HuH-7.5 (cell line): Measurements from ENCODE around the gene ATP6V1B1.
"Not testable (repeated sequence)": the region's sequence is repeated elsewhere in the genome, so short reads cannot be mapped to it uniquely, and the experiment has no call there.

Source experiments
- DNase-seq: peaks from one replicate; pipeline ENCODE4 v3.0.0; 2011; ENCODE audit warnings: low spot score

The ATP6V1B1 gene

GRCh38 chr2:70991142-70991541 is 55.4 kb downstream of the ATP6V1B1 start:
- no peak for DNase-seq

- no peak for DNase-seq
Observed at GRCh38 chr2:70991742-70992141, 56.0 kb downstream of the ATP6V1B1 start.

- no peak for DNase-seq
Observed at GRCh38 chr2:70992945-70993853, 57.5 kb downstream of the ATP6V1B1 start.

GRCh38 chr2:70994009-70994698 is 58.5 kb downstream of the ATP6V1B1 start:
- DNase-seq, result peak; percentile 43

- DNase-seq, result peak; percentile 87
Observed at GRCh38 chr2:70994699-70995425, 59.2 kb downstream of the ATP6V1B1 start, which contains the start of gene TEX261. Gene TEX261 (minus strand): TSS chr2:70994873. CDS start chr2:70994757, 116 bp downstream.

- peak; percentile 75 for DNase-seq
Observed at GRCh38 chr2:70995426-70995729, 59.7 kb downstream of the ATP6V1B1 start.

GRCh38 chr2:70998885-70999284 is 63.2 kb downstream of the ATP6V1B1 start:
- DNase-seq, result not testable (repeated sequence)

GRCh38 chr2:70999362-70999761 is 63.7 kb downstream of the ATP6V1B1 start:
- no peak for DNase-seq

GRCh38 chr2:70999931-71000330 is 64.2 kb downstream of the ATP6V1B1 start:
- DNase-seq, result not testable (repeated sequence)

- peak; percentile 60 for DNase-seq
Observed at GRCh38 chr2:71000780-71001591, 65.3 kb downstream of the ATP6V1B1 start.

GRCh38 chr2:71001592-71001927 is 65.9 kb downstream of the ATP6V1B1 start:
- DNase-seq, result no peak

GRCh38 chr2:71001981-71002570 is 66.4 kb downstream of the ATP6V1B1 start:
- no peak for DNase-seq

GRCh38 chr2:71003396-71003795 is 67.7 kb downstream of the ATP6V1B1 start:
- DNase-seq, result no peak

GRCh38 chr2:71003966-71004755 is 68.5 kb downstream of the ATP6V1B1 start:
- DNase-seq, result no peak

GRCh38 chr2:71004857-71005256 is 69.2 kb downstream of the ATP6V1B1 start:
- DNase-seq, result no peak

GRCh38 chr2:71005271-71006202 is 69.8 kb downstream of the ATP6V1B1 start:
- DNase-seq, result no peak

GRCh38 chr2:71006323-71006722 is 70.6 kb downstream of the ATP6V1B1 start:
- DNase-seq, result no peak

- no peak for DNase-seq
Observed at GRCh38 chr2:71006955-71007799, 71.5 kb downstream of the ATP6V1B1 start.

GRCh38 chr2:71008342-71008741 is 72.6 kb downstream of the ATP6V1B1 start:
- DNase-seq, result no peak
